Mesodermal cell (in vitro differentiated cells): ENCODE data around the gene SLC17A2.
A peak's percentile ranks its signal among the peaks of the same experiment; 100 is the strongest.

Experiments
- H3K27ac ChIP-seq: 2 replicates; pipeline ENCODE4 v1.7.0; 2013; ENCODE audit warnings: mild to moderate bottlenecking, low read depth, low read length, moderate library complexity; ENCODE audit not compliant: severe bottlenecking
- H3K36me3 ChIP-seq: 2 replicates; pipeline ENCODE4 v1.7.1; 2013; ENCODE audit warnings: mild to moderate bottlenecking, low read length, moderate library complexity; ENCODE audit not compliant: control insufficient read depth, insufficient read depth
- H3K4me1 ChIP-seq: one replicate; pipeline ENCODE4 v1.7.1; 2013; ENCODE audit warnings: mild to moderate bottlenecking, low read length; ENCODE audit not compliant: insufficient read depth, control insufficient read depth, poor library complexity, severe bottlenecking
- H3K4me3 ChIP-seq: 2 replicates; pipeline ENCODE4 v1.7.0; 2013; ENCODE audit warnings: low read length, control low read depth, mild to moderate bottlenecking; ENCODE audit not compliant: insufficient read depth, poor library complexity, severe bottlenecking; ENCODE audit errors: extremely low read depth
- H3K9me3 ChIP-seq: 2 replicates; pipeline ENCODE4 v1.7.1; 2013; ENCODE audit warnings: mild to moderate bottlenecking, low read length, moderate library complexity; ENCODE audit not compliant: control insufficient read depth
- WGBS, 2 experiments: methylation state at CpG; one replicate each; pipeline ENCODE4 v1.1.5; 2013; ENCODE audit warnings: missing lambda C conversion rate in 2 of 2; ENCODE audit not compliant: insufficient coverage in 2 of 2; 5-methylcytosine and 5-hydroxymethylcytosine counted together

SLC17A2 gene

DNA sequence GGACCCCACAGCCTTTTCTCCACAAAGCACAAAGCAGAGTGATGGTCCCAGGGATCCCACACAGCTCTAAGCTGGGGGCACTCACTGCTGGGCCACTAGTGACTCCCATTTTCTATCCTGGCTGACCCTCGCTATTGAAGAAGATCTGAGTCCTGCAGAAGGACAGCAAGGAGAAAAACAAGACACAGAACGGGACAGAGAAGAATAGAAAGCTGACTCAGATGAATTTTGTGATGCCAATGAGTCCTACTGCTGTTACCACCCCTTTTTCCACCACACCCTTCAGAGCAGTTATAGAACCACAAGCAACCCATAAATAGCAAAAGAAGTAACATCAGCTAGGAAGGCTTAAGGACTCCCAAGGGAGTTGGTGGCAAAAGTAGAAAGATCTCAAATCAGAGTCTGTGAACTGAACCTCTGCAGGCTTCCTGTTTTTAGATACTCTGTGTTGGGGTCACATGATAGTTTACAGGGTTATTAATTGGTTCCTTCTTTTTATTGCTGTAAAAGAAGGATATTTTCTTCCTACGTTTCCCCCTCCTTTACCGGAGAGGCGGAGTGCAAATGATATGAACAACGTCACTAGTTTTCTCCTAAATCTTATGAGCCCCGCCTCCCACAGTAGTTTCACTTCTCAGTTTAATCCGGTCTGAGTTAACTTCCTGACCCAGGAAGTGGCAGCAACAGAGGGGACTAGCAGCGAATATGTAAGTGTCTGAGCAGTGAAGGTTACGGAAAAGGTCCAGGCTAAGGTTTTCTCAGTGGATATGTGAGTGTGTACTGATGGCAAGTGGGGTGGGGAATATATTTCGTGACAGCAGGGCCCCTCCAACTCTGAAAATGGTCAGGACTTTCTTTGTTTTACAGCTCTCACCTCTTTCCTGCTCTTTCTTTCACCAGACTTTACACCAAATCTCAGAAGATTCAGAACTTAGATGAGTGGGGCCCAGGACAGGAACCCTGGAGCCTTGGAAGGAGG lies 31.9 kb upstream of the SLC17A2 start, which contains the start of gene TRIM38:
TRIM38 (plus strand) TSS at position 654 of the 979 bp plus-strand sequence. CDS start 3,721 bp downstream, outside the sequence.
- no peak within 1 kb of the TSS for H3K4me3 ChIP-seq
- H3K27ac ChIP-seq, result peak within 1 kb of the TSS; percentile 59
- 86 to 93% methylated on average over 5 to 7 of the region's 11 CpGs for WGBS, 2 experiments
- H3K4me1 ChIP-seq, result peaks cover 7% of the 10 kb centered on the region
- peaks cover 21% of the 10 kb centered on the region for H3K9me3 ChIP-seq
- no peaks in the 10 kb centered on the region for H3K36me3 ChIP-seq

DNA sequence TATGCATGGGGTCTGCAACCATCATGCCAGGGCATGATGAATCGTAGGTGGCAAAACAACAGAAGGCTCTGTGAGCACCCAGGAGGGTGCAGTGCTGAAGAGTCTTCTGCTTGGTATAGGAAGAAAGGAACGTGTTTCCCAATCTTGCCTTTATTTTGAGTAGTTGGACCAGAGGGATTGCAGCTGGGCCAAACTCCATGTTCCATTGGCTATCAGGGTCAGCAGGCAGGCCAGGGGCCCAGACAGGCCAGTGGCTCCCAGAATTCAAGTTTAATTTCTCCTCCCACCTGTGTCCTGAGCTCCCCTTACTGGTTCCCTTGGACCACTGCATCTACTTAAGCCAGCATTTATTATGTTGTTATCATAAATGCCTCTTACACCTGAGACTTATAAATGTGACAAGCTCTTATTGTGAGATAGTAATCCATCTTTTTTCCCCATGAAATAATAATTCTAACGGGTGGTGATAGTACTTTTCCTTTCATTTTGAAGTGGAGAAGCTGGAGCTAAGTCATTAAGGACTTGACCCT lies 31.2 kb upstream of the SLC17A2 start:
- Histone ChIP-seq H3K4me3 (no peak overlapping the region), H3K27ac (no peak overlapping the region), H3K36me3 (no peaks in the 10 kb centered on the region), H3K4me1 (peaks cover 7% of the 10 kb centered on the region), H3K9me3 (peaks cover 21% of the 10 kb centered on the region)
- WGBS, 2 experiments, result 86 to 94% methylated on average over 2 of the region's 3 CpGs

DNA sequence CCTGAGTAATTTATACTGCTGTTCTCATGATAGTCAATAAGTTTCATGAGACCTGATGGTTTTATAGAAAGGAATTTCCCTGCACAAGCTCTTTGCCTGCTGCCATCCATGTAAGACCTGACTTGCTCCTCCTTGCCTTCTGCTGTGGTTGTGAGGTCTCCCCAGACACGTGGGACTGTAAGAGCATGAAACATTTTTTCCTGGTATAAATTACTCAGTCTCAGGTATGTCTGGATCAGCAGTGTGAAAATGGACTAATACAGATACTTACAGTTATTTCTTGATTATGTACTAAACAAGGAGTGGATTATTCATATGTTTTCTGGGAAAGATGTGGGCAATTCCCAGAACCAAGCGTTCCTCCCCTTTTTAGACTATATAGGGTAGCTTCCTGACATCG lies 30.2 kb upstream of the SLC17A2 start:
- Histone ChIP-seq H3K9me3 (peaks cover 21% of the 10 kb centered on the region), H3K36me3 (no peaks in the 10 kb centered on the region), H3K4me3 (no peak overlapping the region), H3K27ac (no peak overlapping the region), H3K4me1 (peaks cover 7% of the 10 kb centered on the region)
- WGBS, 2 experiments, result 83% methylated on average over 1 of the region's 3 CpGs; no CpG with 5 or more reads in 1 of the 2 experiments

DNA sequence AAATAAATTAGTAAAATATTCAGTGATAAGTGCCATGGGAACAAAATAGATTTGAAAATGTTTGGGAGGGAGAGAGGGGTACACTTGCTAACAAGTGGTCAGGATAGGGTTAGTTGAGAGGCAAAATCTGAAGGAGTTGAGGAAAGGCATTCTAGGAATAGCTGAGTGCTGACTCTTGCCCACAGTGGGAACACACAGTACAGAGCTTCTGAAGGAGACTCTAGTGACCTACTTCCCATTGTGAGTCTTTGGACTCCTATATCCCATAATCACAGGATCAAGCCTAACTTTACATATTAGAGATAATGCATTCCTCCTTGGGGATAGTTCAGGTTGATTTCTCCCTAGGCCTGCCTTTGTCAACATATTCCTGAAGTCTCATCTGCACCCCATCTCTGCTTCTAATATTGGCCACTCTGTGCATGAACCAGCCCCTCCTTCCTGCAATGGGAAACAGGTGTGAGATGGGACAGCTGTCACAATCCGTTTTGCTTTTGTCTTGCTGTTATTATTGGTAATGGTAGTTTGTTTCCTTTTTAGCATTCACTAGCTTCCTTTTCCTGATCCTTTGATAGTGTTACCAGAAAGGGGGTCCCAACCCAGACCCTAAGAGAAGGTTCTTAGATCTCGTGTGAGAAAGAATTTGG lies 29.5 kb upstream of the SLC17A2 start:
- WGBS, 2 experiments, result 71% methylated on average over 1 of the region's 2 CpGs; no CpG with 5 or more reads in 1 of the 2 experiments
- no peaks in the 10 kb centered on the region for H3K36me3 ChIP-seq
- H3K4me3 ChIP-seq, result no peak overlapping the region
- H3K4me1 ChIP-seq, result peaks cover 7% of the 10 kb centered on the region
- H3K27ac ChIP-seq, result no peak overlapping the region
- peaks cover 21% of the 10 kb centered on the region for H3K9me3 ChIP-seq

DNA sequence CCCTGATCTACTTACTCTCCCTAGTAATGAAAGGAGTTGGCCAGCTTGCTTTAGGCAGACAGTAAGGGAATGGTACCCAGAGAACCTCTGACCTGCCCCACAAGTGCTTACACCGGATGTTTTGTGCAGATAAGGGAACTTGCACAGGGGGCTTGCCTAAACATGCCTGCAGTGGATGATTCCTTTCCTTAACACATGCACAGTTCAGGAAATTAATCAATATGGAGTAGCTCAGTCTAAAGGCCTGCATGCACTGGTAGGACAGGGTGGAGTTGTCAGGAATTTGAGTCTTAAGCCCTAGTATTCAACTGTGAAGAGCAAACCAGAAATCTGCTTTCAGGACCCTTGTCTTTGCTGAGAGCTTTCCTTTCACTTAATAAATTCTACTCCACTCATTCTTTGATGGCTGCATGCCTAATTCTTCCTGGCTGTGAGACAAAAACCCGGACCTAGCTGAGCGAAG lies 28.2 kb upstream of the SLC17A2 start:
- H3K36me3 ChIP-seq, result no peaks in the 10 kb centered on the region
- no peak overlapping the region for H3K4me3 ChIP-seq
- H3K4me1 ChIP-seq, result peaks cover 7% of the 10 kb centered on the region
- H3K9me3 ChIP-seq, result peaks cover 21% of the 10 kb centered on the region
- H3K27ac ChIP-seq, result no peak overlapping the region
- 100% methylated on average over 1 of the region's 3 CpGs; no CpG with 5 or more reads in 1 of the 2 experiments for WGBS, 2 experiments

DNA sequence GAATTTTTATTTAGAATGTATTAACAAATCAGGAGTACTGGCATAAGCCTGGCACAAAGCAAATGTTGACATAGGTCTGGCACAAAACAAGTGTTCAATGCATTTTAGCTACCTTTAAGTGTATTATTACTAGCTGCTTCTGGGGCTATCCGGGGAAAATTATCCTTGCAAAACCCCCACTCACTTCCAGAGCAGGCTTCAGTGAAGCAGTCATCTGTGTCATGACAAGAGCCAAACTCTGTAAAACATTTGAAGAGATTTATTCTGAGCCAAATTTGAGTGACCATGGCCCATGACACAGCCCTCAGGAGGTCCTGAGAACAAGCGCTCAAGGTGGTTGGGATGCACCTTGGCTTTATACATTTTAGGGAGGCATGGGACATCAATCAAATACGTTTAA lies 25.7 kb upstream of the SLC17A2 start:
- no peaks in the 10 kb centered on the region for H3K36me3 ChIP-seq
- H3K4me1 ChIP-seq, result no peaks in the 10 kb centered on the region
- no peak overlapping the region for H3K4me3 ChIP-seq
- WGBS, 2 experiments, result 94 to 96% methylated on average over 2 to 3 of the region's 3 CpGs
- H3K9me3 ChIP-seq, result peaks cover 19% of the 10 kb centered on the region
- H3K27ac ChIP-seq, result no peak overlapping the region

DNA sequence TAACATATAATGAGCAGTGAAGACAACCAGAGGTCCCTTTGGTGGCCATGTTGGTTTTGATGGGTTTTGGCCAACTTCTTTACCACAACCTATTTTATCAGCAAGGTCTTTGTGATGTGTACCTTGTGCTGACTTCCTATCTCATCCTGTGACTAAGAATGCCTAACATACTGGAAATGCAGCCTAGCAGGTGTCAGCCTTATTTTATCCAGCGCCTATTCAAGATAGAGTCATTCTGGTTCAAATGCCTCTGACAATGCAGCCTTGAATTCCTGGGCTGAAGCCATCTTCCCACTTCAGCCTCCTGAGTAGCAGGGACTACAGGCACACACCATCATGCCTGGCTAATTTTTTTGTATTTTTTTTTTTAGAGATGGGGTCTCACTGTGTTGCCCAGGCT lies 24.3 kb upstream of the SLC17A2 start:
- WGBS, 2 experiments, result no CpG with 5 or more reads among the region's 1 CpG
- Histone ChIP-seq H3K4me3 (no peak overlapping the region), H3K27ac (no peak overlapping the region), H3K4me1 (no peaks in the 10 kb centered on the region), H3K9me3 (peaks cover 8% of the 10 kb centered on the region), H3K36me3 (no peaks in the 10 kb centered on the region)

DNA sequence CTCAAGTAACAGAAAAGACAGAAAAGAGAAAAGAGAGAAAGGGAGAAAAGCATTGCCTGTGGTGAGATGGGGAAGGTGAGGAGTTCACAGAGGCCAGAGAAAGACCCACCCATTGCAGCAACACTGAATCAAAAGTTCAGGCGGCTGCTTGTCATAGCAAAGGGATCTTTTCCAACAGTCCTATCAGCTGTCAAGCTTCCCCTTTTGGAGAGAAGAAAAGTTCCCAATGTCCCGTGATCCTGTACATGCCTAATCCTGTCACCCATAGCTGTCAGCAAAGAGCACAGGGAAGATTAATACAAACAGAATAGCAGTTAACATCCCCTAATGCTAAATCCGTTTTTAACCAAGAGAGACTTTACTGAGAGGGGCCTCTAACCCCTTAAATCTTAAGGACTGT lies 23.2 kb upstream of the SLC17A2 start:
- WGBS, 2 experiments, result 81 to 87% methylated on average over 2 of the region's 3 CpGs
- no peaks in the 10 kb centered on the region for H3K36me3 ChIP-seq
- H3K4me1 ChIP-seq, result no peaks in the 10 kb centered on the region
- H3K9me3 ChIP-seq, result no peaks in the 10 kb centered on the region
- H3K4me3 ChIP-seq, result no peak overlapping the region
- no peak overlapping the region for H3K27ac ChIP-seq

DNA sequence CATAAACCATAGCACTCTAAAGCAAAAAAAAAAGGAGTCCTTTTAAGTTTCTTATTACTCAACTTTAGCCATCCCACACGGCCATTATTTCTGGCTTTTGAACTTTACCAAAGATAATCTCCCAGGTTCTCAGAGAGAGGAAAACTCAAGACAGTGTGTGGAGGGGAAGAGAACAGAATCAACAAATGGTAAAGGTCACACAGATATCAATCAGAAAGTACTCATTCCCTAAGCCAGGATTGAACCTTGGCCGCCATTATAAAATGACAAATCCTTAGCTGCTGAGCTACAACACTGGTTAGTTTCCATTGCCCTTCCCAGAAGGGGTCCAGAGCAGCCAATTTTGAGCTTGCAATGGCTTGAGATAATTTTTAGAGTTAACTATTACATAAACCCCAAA lies 22.0 kb upstream of the SLC17A2 start:
- Histone ChIP-seq H3K4me1 (no peaks in the 10 kb centered on the region), H3K27ac (no peak overlapping the region)
- 80 to 100% methylated on average over 1 of the region's 2 CpGs for WGBS, 2 experiments

DNA sequence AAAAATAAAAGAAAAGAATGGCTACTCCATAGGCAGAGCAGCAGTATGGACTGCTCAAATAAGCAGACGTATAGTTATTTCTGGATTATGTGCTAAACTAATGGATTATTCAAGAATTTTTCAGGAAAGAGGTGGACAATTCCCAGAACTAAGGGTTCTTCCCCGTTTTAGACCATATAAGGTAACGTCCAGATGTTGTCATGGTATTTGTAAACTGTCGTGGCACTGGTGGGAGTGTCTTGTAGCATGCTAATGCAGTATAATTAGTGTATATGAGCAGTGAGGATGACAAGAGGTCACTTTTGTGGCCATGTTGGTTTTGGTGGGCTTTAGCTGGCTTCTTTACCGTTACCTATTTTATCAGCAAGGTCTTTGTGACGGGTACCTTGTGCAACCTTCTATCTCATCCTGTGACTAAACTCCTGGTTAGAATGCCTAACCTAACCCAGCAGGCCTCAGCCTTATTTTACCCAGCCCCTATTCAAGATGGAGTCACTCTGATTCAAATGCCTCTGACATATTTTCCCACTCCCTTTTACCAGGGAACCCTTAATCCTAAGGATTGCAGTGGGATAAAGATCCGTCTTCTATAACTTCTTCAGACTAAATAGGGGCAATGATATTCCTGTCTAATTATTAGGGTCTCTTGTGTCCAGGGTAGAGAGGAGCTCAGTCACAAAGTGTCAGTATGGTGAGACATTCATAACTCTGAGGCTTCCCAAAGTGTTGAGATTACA lies 21.0 kb upstream of the SLC17A2 start:
- Histone ChIP-seq H3K9me3 (no peaks in the 10 kb centered on the region), H3K4me3 (no peak overlapping the region), H3K4me1 (no peaks in the 10 kb centered on the region), H3K27ac (no peak overlapping the region), H3K36me3 (no peaks in the 10 kb centered on the region)
- WGBS, 2 experiments, result 91 to 92% methylated on average over 5 to 6 of the region's 7 CpGs

More for the DNA sequence above, 22.0 kb upstream of the SLC17A2 start:
- no peaks in the 10 kb centered on the region for H3K36me3 ChIP-seq
- no peaks in the 10 kb centered on the region for H3K9me3 ChIP-seq
- H3K4me3 ChIP-seq, result no peak overlapping the region
